Body of pancreas (tissue), 4 donors: ENCODE data around the gene SLAIN2.

Source experiments
- POLR2A ChIP-seq, 3 donors: fragments of 450-650 bp; IDR thresholded peaks; one replicate each; pipeline ENCODE4 v1.6.1; 2016; ENCODE audit warnings: antibody characterized with exemption in 3 of 3, mild to moderate bottlenecking in 2 of 3
- TF ChIP-seq, protein P1 (sequence below), 7 experiments: fragments of 450-650 bp in 4 of 7; fragments of 200-600 bp in 3 of 7; sonication (generic) in 3 of 7; IDR thresholded peaks; one replicate each; pipeline ENCODE4 v1.5.1; 2016 to 2019; ENCODE audit warnings: antibody characterized with exemption in 7 of 7

DNA sequence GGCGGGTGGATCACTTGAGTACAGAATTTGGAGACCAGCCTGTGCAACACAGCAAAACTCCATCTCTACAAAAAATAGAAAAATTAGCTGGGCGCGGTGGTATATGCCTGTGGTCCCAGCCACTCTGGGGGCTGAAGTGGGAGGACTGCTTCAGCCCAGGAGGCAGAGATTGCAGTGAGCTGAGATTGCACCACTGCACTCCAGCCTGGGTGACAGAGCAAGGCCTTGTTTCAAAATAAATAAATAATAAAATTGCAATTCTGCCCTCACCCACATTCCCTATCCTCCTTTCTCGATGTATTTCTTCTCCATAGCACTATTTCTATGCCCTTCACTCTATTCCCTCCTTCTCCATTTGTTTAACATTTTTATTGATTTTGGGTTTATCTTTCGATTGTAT, 8.7 kb upstream of the SLAIN2 start:
- TF ChIP-seq, protein P1, sequence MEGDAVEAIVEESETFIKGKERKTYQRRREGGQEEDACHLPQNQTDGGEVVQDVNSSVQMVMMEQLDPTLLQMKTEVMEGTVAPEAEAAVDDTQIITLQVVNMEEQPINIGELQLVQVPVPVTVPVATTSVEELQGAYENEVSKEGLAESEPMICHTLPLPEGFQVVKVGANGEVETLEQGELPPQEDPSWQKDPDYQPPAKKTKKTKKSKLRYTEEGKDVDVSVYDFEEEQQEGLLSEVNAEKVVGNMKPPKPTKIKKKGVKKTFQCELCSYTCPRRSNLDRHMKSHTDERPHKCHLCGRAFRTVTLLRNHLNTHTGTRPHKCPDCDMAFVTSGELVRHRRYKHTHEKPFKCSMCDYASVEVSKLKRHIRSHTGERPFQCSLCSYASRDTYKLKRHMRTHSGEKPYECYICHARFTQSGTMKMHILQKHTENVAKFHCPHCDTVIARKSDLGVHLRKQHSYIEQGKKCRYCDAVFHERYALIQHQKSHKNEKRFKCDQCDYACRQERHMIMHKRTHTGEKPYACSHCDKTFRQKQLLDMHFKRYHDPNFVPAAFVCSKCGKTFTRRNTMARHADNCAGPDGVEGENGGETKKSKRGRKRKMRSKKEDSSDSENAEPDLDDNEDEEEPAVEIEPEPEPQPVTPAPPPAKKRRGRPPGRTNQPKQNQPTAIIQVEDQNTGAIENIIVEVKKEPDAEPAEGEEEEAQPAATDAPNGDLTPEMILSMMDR (IDR thresholded peaks at IDR 0.05) = no peak
- no peak for TF ChIP-seq POLR2A (IDR thresholded peaks at IDR 0.05)
